Measurements from ENCODE around the gene NDUFB8.
A peak's percentile ranks its signal among the peaks of the same experiment; 100 is the strongest.

NDUFB8 gene

GRCh38 chr10:100506596-100507356 is 22.9 kb downstream of the NDUFB8 start:
- DNase-seq = no peak

DNA sequence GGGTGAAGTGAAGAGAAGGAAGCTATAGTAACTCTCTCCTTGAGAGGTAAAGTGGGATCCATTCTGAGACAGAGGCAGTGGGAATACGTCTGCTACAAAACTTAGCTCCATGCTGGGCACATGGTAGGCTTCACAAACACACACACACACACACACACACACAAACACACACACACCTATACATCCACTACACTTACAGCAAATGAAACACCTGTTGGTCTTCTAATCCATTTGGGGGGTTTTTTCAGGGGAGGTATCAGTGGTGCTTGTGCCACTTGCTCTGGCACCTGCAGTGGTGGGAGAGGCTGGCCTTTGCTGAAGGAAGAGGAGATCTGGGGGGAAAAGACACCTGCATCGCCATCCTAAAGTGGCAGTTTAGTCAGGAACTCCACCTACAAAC is 24.5 kb downstream of the NDUFB8 start:
- no peak for DNase-seq

DNA sequence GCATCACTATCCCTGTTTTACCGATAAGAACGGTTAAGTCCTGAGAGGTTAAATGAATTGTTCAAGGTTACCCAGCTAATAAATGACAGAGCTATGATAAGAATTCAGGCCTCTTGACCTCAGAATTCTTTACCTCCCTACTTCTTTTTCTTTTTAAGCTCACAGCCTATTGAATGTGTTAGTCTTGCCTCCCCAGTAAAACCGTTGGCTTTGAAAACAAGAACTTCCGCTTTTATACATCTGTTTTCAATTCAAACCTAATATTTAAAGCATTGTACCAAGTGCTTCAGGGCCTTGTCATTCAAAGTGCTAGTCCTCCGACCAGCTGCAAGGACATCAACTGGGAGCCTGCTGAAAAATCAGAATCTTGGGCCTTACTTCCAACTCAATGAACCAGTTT is 25.6 kb downstream of the NDUFB8 start:
- no peak for DNase-seq

DNA sequence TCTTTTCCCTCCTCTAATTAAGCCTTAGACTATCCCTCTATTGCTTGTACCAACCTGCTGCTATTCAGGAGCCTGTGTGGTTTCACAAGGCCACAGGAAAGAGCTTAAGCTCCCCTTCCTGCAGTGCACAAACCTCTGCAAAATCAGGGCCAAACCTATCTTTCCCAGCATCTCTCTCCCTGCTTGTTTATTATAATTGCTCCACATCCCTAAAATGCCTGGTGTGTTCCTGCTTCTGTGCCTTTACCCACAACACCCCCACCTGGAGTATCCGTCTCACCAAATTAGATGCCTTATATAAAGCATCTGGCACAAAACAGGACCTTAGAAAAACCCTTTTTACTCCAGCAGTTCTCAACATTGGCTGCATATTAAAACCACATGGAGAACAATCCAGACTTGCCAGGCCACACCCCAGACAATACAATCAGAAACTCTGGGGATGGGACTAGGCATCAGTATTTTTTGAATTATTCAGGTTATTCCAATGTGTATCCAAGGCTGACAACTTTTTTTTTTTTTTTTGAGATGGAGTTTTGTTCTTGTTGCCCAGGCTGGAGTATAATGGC is 26.7 kb downstream of the NDUFB8 start:
- DNase-seq = no peak

GRCh38 chr10:100501423-100501822 is 28.2 kb downstream of the NDUFB8 start:
- no peak for DNase-seq

GRCh38 chr10:100498059-100498458 is 31.6 kb downstream of the NDUFB8 start:
- DNase-seq = no peak

DNA sequence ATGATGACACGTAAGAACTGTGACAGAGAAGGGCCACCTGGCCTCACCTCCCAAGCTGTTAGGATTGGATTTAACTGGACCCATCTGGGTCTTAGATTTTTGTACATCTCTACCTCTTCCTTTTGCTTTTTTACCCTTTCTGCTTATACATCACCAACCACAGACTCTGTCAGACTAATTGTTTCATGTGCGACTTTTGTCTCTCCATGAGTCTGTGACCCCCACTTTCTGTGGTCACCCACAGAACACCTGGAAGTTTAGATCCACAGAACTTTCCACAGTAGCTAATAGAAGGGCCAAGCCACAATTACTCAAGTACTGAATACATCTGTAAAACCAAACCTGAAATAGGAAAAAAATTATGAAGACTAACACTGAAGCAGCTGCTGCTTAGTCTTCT is 33.1 kb downstream of the NDUFB8 start:
- DNase-seq = no peak

GRCh38 chr10:100490531-100490930 is 39.1 kb downstream of the NDUFB8 start:
- DNase-seq = no peak

- no peak for DNase-seq
Observed at GRCh38 chr10:100489396-100489795, 40.3 kb downstream of the NDUFB8 start.

DNA sequence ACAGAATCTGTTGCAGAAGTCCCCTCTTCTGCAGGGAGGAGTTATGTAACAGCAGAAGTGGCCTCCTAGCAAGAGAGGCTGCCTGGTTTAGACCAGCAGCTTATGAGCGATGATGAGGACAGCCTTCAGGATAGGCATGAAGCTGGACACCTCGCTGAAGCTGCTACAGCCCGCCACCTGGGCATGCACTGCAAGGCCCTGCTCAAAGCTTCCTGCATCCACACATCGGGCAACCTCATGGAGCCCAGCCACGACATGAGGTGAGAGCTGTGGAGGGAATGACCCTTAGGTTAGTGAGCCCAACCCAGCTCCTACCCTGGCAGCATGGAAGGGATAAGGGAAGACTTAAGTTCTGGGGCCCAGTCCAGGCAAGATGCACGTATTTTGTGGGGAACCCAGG is 42.1 kb downstream of the NDUFB8 start:
- DNase-seq = no peak

- DNase-seq = no peak
Observed at GRCh38 chr10:100485801-100486495, 43.7 kb downstream of the NDUFB8 start.

GRCh38 chr10:100485366-100485765 is 44.3 kb downstream of the NDUFB8 start:
- DNase-seq = no peak

GRCh38 chr10:100483876-100484666 is 45.6 kb downstream of the NDUFB8 start:
- DNase-seq = no peak

DNA sequence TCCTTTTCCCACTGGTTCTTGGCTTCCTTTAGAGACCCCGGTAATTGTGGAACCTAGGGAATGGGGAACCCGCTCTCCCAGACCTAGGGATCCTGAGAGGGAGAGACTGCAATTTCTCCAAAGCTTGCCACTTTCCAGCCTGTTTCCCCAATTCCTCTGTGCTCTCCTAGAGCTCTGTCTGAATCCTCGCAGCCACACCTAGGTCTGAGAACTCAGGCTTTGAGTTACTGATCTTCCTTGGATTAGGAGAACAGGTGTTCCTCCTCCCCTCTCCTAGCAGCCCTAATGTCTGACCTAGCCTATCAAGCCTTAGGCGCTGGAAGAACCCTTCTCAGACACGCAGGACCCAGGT is 46.9 kb downstream of the NDUFB8 start:
- no peak for DNase-seq

DNA sequence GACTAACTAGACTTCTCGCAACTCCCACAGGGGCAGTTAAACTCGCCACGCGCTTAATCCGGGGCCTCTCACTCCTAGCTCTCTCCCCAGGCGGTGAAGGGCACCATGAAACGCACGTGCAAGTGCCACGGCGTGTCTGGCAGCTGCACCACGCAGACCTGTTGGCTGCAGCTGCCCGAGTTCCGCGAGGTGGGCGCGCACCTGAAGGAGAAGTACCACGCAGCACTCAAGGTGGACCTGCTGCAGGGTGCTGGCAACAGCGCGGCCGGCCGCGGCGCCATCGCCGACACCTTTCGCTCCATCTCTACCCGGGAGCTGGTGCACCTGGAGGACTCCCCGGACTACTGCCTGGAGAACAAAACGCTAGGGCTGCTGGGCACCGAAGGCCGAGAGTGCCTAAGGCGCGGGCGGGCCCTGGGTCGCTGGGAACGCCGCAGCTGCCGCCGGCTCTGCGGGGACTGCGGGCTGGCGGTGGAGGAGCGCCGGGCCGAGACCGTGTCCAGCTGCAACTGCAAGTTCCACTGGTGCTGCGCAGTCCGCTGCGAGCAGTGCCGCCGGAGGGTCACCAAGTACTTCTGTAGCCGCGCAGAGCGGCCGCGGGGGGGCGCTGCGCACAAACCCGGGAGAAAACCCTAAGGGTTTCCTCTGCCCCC is 47.4 kb downstream of the NDUFB8 start:
- DNase-seq = peak; percentile 16 to 46 (median 44)

- DNase-seq = peak; percentile 62 to 89 (median 64)
Observed at GRCh38 chr10:100481462-100482081, 48.1 kb downstream of the NDUFB8 start.

DNA sequence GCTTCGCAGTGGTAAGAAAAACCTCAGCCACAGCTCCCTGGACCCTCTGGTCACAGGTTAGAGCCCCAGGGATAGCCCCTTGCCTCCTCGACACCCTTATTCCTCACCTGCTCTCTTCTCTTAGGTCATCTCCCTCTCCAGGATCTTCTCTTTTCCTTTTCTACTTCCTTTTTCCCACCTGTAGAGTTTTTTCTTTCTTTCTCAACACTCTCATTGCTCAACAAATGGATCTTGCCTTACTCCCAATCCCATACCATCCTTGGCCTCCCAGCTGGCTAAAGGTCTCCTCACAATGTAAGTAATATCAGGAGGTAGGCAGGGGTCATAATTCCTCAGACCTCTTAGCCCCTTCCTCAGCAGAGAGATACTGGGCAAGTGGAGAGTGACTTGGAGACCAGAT is 49.7 kb downstream of the NDUFB8 start:
- DNase-seq = no peak

DNA sequence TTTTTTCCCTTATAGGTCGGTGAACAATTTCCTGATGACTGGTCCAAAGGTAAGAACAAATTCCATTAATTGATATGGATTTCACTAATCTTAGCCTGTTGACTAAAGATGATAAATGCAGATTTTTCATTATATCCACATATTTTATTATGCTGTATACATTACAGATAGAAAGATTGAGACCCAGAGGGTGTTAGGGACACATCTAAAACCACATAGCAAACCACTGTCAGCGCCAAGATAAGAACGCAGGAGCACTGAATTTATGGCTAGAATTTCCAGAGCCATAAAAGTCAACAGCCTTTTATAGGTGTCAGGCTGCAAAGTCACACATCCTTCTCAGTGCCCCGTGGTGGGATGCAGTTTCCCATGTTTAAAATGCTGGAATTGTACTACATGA is 50.6 kb downstream of the NDUFB8 start:
- DNase-seq = no peak

GRCh38 chr10:100477970-100478369 is 51.7 kb downstream of the NDUFB8 start:
- DNase-seq = no peak
